HCT116 (cell line): ENCODE data around the gene ITPR1. TPM values are rescaled to one million over a fixed set of nuclear protein-coding genes. Genes with fewer than 3 reads are reported as not detected.

Source experiments
- ATAC-seq: fragments of 200-7000 bp; cut with Tn5 transposase; 2 replicates; pipeline ENCODE4 v1.9.1; 2020; ENCODE audit warnings: mild to moderate bottlenecking, moderate library complexity
- BruUV-seq: library from RNA; stranded (reverse); fragments of 400-500 nt; replicated peaks from 2 replicates; lab custom pipeline; 2021; lab: Mats Ljungman, UMichigan
- CTCF ChIA-PET: fragments of 300-600 bp; sonication (Branson Sonifier 250); formaldehyde crosslinking; loops from one replicate; lab custom pipeline; 2021; ENCODE audit warnings: antibody characterized with exemption; lab: Charles Lee
- POLR2A ChIA-PET: fragments of 300-600, 350-600 bp; sonication (Branson Sonifier 250); formaldehyde crosslinking; loops from one replicate; lab custom pipeline; 2021; ENCODE audit warnings: antibody characterized with exemption; lab: Charles Lee
- RAD21 ChIA-PET, 2 experiments: fragments of 300-600 bp; sonication (Branson Sonifier 250); formaldehyde crosslinking; loops; one replicate each; lab custom pipeline; 2023; ENCODE audit warnings: low total read pairs in 2 of 2; ENCODE audit not compliant: uncharacterized antibody in 2 of 2, unreplicated experiment in 2 of 2, low non-redundant PET in 1 of 2; lab: Charles Lee
- DNase-seq: peaks from one replicate; pipeline ENCODE4 v3.0.0-alpha.2; 2010; ENCODE audit warnings: low read depth, low spot score
- H2AFZ ChIP-seq: fragments of 200-600 bp; shearing (Covaris generic), sonication (generic); 2 replicates; pipeline ENCODE4 v1.6.1; 2017; ENCODE audit warnings: low read depth, mixed run types, mixed read lengths, antibody characterized with exemption, low read length; ENCODE audit not compliant: poor library complexity, severe bottlenecking
- H3K27ac ChIP-seq: 2 replicates; pipeline ENCODE4 v1.5.1; 2012; ENCODE audit warnings: low read depth, low read length
- H3K27me3 ChIP-seq: fragments of 200-600 bp; sonication (generic); 2 replicates; pipeline ENCODE4 v1.6.1; 2016; ENCODE audit warnings: mixed run types, low read length, mixed read lengths; ENCODE audit not compliant: insufficient read depth
- H3K36me3 ChIP-seq, 2 experiments: fragments of 200-500 bp in 1 of 2; fragments of 200-600 bp in 1 of 2; sonication (Bioruptor generic) in 1 of 2; sonication (generic) in 1 of 2; 2 replicates each; pipeline versions ENCODE4 v1.5.1 to v1.6.1; 2014 to 2016; ENCODE audit warnings: low read length in 2 of 2, inconsistent platforms in 1 of 2, mixed read lengths in 1 of 2, mixed run types in 1 of 2; ENCODE audit not compliant: insufficient read depth in 2 of 2, control insufficient read depth in 1 of 2
- H3K4me1 ChIP-seq, 2 experiments: fragments of 200-600 bp in 1 of 2; sonication (generic) in 1 of 2; 2 replicates each; pipeline versions ENCODE4 v1.5.1 to v1.6.1; 2012 to 2017; ENCODE audit warnings: low read length in 2 of 2, inconsistent platforms in 1 of 2, mild to moderate bottlenecking in 1 of 2, mixed read lengths in 1 of 2, mixed run types in 1 of 2, moderate library complexity in 1 of 2; ENCODE audit not compliant: insufficient read depth in 2 of 2, control insufficient read depth in 1 of 2
- H3K4me2 ChIP-seq: fragments of 200-600 bp; sonication (generic); 2 replicates; pipeline ENCODE4 v1.6.1; 2017; ENCODE audit warnings: mixed run types, low read length, mixed read lengths
- H3K4me3 ChIP-seq, 2 experiments: fragments of 200-600 bp in 1 of 2; sonication (generic) in 1 of 2; replicated peaks in 1 of 2; 2 replicates each; pipeline ENCODE4 v1.5.1; 2011 to 2016; ENCODE audit warnings: low read length in 2 of 2, control low read depth in 1 of 2, low read depth in 1 of 2, mild to moderate bottlenecking in 1 of 2, mixed read lengths in 1 of 2, mixed run types in 1 of 2
- H3K79me2 ChIP-seq: fragments of 200-600 bp; sonication (generic); 2 replicates; pipeline ENCODE4 v1.6.1; 2017; ENCODE audit warnings: mild to moderate bottlenecking, mixed run types, low read length, moderate library complexity, mixed read lengths; ENCODE audit not compliant: insufficient read depth
- H3K9ac ChIP-seq: fragments of 200-600 bp; sonication (generic); 2 replicates; pipeline ENCODE4 v1.6.1; 2016; ENCODE audit warnings: low read length, mixed read lengths
- H3K9me2 ChIP-seq: fragments of 200-600 bp; sonication (generic), shearing (Covaris generic); 2 replicates; pipeline ENCODE4 v1.6.1; 2017; ENCODE audit warnings: mixed run types, mild to moderate bottlenecking, moderate library complexity; ENCODE audit not compliant: insufficient read depth
- H3K9me3 ChIP-seq, 2 experiments: fragments of 200-500 bp in 1 of 2; fragments of 200-600 bp in 1 of 2; sonication (Bioruptor generic) in 1 of 2; sonication (generic) in 1 of 2; 2 replicates each; pipeline ENCODE4 v1.6.1; 2014 to 2017; ENCODE audit warnings: low read length in 2 of 2, mixed read lengths in 2 of 2, inconsistent platforms in 1 of 2, low read depth in 1 of 2, mild to moderate bottlenecking in 1 of 2, mixed run types in 1 of 2, moderate library complexity in 1 of 2; ENCODE audit not compliant: control insufficient read depth in 1 of 2, insufficient read depth in 1 of 2
- H4K20me1 ChIP-seq: fragments of 200-600 bp; sonication (generic), shearing (Covaris generic); 2 replicates; pipeline ENCODE4 v1.6.1; 2017; ENCODE audit warnings: mixed run types, mild to moderate bottlenecking, moderate library complexity; ENCODE audit not compliant: insufficient read depth
- CBX3 ChIP-seq: IDR thresholded peaks from 2 replicates; pipeline ENCODE4 v1.6.1; 2012; ENCODE audit warnings: low read depth
- CEBPB ChIP-seq: IDR thresholded peaks from 2 replicates; pipeline ENCODE4 v1.6.1; 2012; ENCODE audit warnings: low read depth
- EGR1 ChIP-seq: IDR thresholded peaks from 2 replicates; pipeline ENCODE4 v1.6.1; 2012; ENCODE audit warnings: low read depth
- ELF1 ChIP-seq: IDR thresholded peaks from 2 replicates; pipeline ENCODE4 v1.6.1; 2012; ENCODE audit warnings: low read depth, borderline replicate concordance
- EZH2phosphoT487 ChIP-seq: fragments of 200-600 bp; IDR thresholded peaks from 2 replicates; pipeline ENCODE4 v1.6.1; 2018; ENCODE audit warnings: antibody characterized with exemption, borderline replicate concordance
- JUND ChIP-seq: IDR thresholded peaks from 2 replicates; pipeline ENCODE4 v1.6.1; 2012
- POLR2AphosphoS5 ChIP-seq: IDR thresholded peaks from 2 replicates; pipeline ENCODE4 v1.6.1; 2011; ENCODE audit warnings: mild to moderate bottlenecking, low read depth, low read length, moderate library complexity
- RAD21 ChIP-seq: IDR thresholded peaks from 2 replicates; pipeline ENCODE4 v1.6.1; 2012; ENCODE audit warnings: low read depth, mild to moderate bottlenecking
- SIN3A ChIP-seq: IDR thresholded peaks from 2 replicates; pipeline ENCODE4 v1.6.1; 2012; ENCODE audit warnings: low read depth
- SP1 ChIP-seq: IDR thresholded peaks from 2 replicates; pipeline ENCODE4 v1.6.1; 2012; ENCODE audit warnings: low read depth
- SRF ChIP-seq: IDR thresholded peaks from 2 replicates; pipeline ENCODE4 v1.6.1; 2012; ENCODE audit warnings: low read depth
- TCF7L2 ChIP-seq: IDR thresholded peaks from 2 replicates; pipeline ENCODE4 v1.7.0; 2011; ENCODE audit warnings: borderline replicate concordance, inconsistent platforms; ENCODE audit not compliant: insufficient read depth, insufficient read length; ENCODE audit errors: extremely low read depth
- ZFX ChIP-seq: fragments of 450-650 bp; IDR thresholded peaks from 2 replicates; pipeline ENCODE4 v1.6.1; 2017
- ZNF274 ChIP-seq: fragments of 200-500 bp; sonication (Bioruptor generic); IDR thresholded peaks from 2 replicates; pipeline ENCODE4 v1.6.1; 2014; ENCODE audit warnings: mild to moderate bottlenecking, low read depth, low read length, inconsistent platforms
- intact Hi-C: fragments of 100-400 bp; cut with micrococcal nuclease; formaldehyde crosslinking; loops from 2 replicates; pipeline ENCODE4 v1.10.0; 2022
- total RNA-seq: library from RNA; stranded (reverse); gene quantifications from one replicate; pipeline ENCODE4 v1.2.1, GENCODE V29; 2021; ENCODE audit not compliant: unreplicated experiment
- TF ChIP-seq, protein P1 (sequence below): IDR thresholded peaks from 2 replicates; pipeline ENCODE4 v1.6.1; 2012; ENCODE audit warnings: low read depth
- TF ChIP-seq, protein P2 (sequence below): IDR thresholded peaks from 2 replicates; pipeline ENCODE4 v1.6.1; 2012
- TF ChIP-seq, protein P3 (sequence below), 3 experiments: fragments of 200-600 bp in 1 of 3; sonication (generic) in 1 of 3; IDR thresholded peaks in 2 of 3; conservative IDR thresholded peaks in 1 of 3; 2 replicates each; pipeline ENCODE4 v1.5.1; 2012 to 2017; ENCODE audit warnings: low read depth in 2 of 3, low read length in 2 of 3, antibody characterized with exemption in 1 of 3, borderline replicate concordance in 1 of 3, control low read depth in 1 of 3, mild to moderate bottlenecking in 1 of 3, mixed read lengths in 1 of 3, mixed run types in 1 of 3, moderate library complexity in 1 of 3; ENCODE audit not compliant: insufficient read depth in 1 of 3
- TF ChIP-seq, protein P4 (sequence below): IDR thresholded peaks from 2 replicates; pipeline ENCODE4 v1.6.1; 2012
- TF ChIP-seq, protein P5 (sequence below): IDR thresholded peaks from 2 replicates; pipeline ENCODE4 v1.6.1; 2011; ENCODE audit warnings: mild to moderate bottlenecking, low read length, moderate library complexity; ENCODE audit not compliant: insufficient replicate concordance; ENCODE audit errors: extremely low read depth

The ITPR1 gene
- total RNA-seq, 1 experiment from 2014 or later: 9.2 TPM

DNA sequence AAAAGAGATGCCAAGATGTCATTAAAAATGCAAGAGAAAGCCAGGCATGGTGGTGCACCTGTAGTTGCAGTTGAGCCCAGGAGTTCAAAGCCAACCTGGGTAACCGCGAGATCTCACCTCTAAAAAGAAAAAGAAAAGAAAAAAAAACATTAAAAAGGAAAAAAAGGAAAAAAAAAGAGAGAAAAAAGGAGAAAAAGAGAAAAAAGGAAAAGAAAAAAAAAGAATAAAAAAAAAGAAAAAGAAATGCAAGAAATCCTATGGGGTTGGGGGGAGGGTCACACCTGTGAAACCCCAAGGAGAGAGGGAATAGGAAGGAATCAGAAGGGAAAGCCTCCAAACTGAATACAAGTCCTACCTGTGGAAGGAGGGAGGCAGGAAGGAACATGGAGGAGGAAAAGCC, 20.8 kb upstream of the ITPR1 start:
- no peak overlapping the region for H3K27ac ChIP-seq
- intact Hi-C loops: no loop called here
- ATAC-seq (no peak), DNase-seq (no peak)
- CTCF ChIA-PET: no interaction called here
- H3K9me2 ChIP-seq: no peaks in the 10 kb centered on the region
- no TSS peak for BruUV-seq
- POLR2A ChIA-PET: no interaction called here
- H2AFZ ChIP-seq: no peak overlapping the region
- peaks cover 7 to 12% of the 10 kb centered on the region in 2 experiments; a peak in 3 of 4 replicates for H3K4me1 ChIP-seq
- H4K20me1 ChIP-seq: no peaks in the 10 kb centered on the region
- H3K9me3 ChIP-seq: no peaks in the 10 kb centered on the region
- TF ChIP-seq SIN3A: no peak
- TF ChIP-seq CBX3: no peak
- TF ChIP-seq, protein P1, sequence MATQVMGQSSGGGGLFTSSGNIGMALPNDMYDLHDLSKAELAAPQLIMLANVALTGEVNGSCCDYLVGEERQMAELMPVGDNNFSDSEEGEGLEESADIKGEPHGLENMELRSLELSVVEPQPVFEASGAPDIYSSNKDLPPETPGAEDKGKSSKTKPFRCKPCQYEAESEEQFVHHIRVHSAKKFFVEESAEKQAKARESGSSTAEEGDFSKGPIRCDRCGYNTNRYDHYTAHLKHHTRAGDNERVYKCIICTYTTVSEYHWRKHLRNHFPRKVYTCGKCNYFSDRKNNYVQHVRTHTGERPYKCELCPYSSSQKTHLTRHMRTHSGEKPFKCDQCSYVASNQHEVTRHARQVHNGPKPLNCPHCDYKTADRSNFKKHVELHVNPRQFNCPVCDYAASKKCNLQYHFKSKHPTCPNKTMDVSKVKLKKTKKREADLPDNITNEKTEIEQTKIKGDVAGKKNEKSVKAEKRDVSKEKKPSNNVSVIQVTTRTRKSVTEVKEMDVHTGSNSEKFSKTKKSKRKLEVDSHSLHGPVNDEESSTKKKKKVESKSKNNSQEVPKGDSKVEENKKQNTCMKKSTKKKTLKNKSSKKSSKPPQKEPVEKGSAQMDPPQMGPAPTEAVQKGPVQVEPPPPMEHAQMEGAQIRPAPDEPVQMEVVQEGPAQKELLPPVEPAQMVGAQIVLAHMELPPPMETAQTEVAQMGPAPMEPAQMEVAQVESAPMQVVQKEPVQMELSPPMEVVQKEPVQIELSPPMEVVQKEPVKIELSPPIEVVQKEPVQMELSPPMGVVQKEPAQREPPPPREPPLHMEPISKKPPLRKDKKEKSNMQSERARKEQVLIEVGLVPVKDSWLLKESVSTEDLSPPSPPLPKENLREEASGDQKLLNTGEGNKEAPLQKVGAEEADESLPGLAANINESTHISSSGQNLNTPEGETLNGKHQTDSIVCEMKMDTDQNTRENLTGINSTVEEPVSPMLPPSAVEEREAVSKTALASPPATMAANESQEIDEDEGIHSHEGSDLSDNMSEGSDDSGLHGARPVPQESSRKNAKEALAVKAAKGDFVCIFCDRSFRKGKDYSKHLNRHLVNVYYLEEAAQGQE: no peak
- no peak for TF ChIP-seq EZH2phosphoT487
- TF ChIP-seq SP1: no peak
- no peak for TF ChIP-seq SRF
- TF ChIP-seq EGR1: no peak
- no peak for TF ChIP-seq ZFX
- no peak for TF ChIP-seq POLR2AphosphoS5
- no peak for TF ChIP-seq CEBPB
- no peak for TF ChIP-seq JUND
- no peak for TF ChIP-seq TCF7L2
- TF ChIP-seq ELF1: no peak
- TF ChIP-seq, protein P2, sequence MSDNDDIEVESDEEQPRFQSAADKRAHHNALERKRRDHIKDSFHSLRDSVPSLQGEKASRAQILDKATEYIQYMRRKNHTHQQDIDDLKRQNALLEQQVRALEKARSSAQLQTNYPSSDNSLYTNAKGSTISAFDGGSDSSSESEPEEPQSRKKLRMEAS: no peak
- no peak for TF ChIP-seq RAD21
- TF ChIP-seq, protein P3, sequence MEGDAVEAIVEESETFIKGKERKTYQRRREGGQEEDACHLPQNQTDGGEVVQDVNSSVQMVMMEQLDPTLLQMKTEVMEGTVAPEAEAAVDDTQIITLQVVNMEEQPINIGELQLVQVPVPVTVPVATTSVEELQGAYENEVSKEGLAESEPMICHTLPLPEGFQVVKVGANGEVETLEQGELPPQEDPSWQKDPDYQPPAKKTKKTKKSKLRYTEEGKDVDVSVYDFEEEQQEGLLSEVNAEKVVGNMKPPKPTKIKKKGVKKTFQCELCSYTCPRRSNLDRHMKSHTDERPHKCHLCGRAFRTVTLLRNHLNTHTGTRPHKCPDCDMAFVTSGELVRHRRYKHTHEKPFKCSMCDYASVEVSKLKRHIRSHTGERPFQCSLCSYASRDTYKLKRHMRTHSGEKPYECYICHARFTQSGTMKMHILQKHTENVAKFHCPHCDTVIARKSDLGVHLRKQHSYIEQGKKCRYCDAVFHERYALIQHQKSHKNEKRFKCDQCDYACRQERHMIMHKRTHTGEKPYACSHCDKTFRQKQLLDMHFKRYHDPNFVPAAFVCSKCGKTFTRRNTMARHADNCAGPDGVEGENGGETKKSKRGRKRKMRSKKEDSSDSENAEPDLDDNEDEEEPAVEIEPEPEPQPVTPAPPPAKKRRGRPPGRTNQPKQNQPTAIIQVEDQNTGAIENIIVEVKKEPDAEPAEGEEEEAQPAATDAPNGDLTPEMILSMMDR (IDR thresholded peaks at IDR 0.05 in 2 of 3, conservative IDR thresholded peaks at IDR 0.05 in 1 of 3; ENCODE audit: borderline replicate concordance in 1 of 3, insufficient read depth in 1 of 3, low read depth in 2 of 3, low read length in 2 of 3): no peak
- TF ChIP-seq, protein P4, sequence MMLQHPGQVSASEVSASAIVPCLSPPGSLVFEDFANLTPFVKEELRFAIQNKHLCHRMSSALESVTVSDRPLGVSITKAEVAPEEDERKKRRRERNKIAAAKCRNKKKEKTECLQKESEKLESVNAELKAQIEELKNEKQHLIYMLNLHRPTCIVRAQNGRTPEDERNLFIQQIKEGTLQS: no peak
- TF ChIP-seq, protein P5, sequence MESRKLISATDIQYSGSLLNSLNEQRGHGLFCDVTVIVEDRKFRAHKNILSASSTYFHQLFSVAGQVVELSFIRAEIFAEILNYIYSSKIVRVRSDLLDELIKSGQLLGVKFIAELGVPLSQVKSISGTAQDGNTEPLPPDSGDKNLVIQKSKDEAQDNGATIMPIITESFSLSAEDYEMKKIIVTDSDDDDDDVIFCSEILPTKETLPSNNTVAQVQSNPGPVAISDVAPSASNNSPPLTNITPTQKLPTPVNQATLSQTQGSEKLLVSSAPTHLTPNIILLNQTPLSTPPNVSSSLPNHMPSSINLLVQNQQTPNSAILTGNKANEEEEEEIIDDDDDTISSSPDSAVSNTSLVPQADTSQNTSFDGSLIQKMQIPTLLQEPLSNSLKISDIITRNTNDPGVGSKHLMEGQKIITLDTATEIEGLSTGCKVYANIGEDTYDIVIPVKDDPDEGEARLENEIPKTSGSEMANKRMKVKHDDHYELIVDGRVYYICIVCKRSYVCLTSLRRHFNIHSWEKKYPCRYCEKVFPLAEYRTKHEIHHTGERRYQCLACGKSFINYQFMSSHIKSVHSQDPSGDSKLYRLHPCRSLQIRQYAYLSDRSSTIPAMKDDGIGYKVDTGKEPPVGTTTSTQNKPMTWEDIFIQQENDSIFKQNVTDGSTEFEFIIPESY: no peak
- no peak for TF ChIP-seq ZNF274
- no peak overlapping the region for H3K4me3 ChIP-seq
- H3K4me2 ChIP-seq: no peak overlapping the region
- H3K27me3 ChIP-seq: peaks cover 16% of the 10 kb centered on the region
- H3K9ac ChIP-seq: no peak overlapping the region
- RAD21 ChIA-PET: no interaction called here
- H3K36me3 ChIP-seq: no peaks in the 10 kb centered on the region
- no peaks in the 10 kb centered on the region for H3K79me2 ChIP-seq
